Measurements from ENCODE around the gene KCNQ1.

DNA sequence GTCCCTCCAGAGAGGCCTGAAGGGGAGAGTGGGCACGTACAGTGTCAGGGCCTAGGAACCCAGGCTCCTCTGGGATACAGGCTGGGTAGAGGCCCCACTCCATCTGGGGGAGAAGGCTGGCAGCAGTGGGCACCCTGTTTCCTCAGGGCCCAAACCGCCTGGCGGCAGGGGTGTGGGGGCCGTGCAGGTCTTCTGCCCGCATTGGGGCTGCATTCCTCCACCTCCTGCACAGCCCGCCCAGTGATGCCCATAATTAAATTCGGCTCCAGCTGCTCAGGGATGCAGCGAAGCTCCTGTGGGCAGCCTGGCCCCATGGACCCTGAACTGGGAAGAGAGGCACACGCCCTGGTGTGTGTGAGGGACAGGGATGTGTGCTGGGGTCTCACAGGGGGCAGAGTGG is 219.6 kb downstream of the KCNQ1 start:
- no peak for TF ChIP-seq CTCF (conservative IDR thresholded peaks at IDR 0.05; ENCODE audit: low read depth in 2 of 2)
- no peak for TF ChIP-seq STAT1 (IDR thresholded peaks at IDR 0.05; ENCODE audit: unreplicated experiment)
- TF ChIP-seq NANOG (IDR thresholded peaks at IDR 0.05; ENCODE audit: borderline replicate concordance), result no peak
- TF ChIP-seq EZH2 (IDR thresholded peaks at IDR 0.05; ENCODE audit: low read depth, unreplicated experiment), result no peak
- TF ChIP-seq ZNF331 (CRISPR knock-in tag; IDR thresholded peaks at IDR 0.05; ENCODE audit: low read depth), result no peak
- no peak for TF ChIP-seq REST (IDR thresholded peaks at IDR 0.05; ENCODE audit: unreplicated experiment)

All from GM23338 (cell line).